Measurements from ENCODE around the gene ZNF850. TPM values are rescaled to one million over a fixed set of nuclear protein-coding genes. Genes with fewer than 3 reads are reported as not detected.
A peak's percentile ranks its signal among the peaks of the same experiment; 100 is the strongest.

The ZNF850 gene
- total and polyA plus RNA-seq, 2 of the 13 experiments (the other 11 are each of a cell fraction or from before 2014, with no cell fraction given): 0.78 to 6.6 TPM

DNA sequence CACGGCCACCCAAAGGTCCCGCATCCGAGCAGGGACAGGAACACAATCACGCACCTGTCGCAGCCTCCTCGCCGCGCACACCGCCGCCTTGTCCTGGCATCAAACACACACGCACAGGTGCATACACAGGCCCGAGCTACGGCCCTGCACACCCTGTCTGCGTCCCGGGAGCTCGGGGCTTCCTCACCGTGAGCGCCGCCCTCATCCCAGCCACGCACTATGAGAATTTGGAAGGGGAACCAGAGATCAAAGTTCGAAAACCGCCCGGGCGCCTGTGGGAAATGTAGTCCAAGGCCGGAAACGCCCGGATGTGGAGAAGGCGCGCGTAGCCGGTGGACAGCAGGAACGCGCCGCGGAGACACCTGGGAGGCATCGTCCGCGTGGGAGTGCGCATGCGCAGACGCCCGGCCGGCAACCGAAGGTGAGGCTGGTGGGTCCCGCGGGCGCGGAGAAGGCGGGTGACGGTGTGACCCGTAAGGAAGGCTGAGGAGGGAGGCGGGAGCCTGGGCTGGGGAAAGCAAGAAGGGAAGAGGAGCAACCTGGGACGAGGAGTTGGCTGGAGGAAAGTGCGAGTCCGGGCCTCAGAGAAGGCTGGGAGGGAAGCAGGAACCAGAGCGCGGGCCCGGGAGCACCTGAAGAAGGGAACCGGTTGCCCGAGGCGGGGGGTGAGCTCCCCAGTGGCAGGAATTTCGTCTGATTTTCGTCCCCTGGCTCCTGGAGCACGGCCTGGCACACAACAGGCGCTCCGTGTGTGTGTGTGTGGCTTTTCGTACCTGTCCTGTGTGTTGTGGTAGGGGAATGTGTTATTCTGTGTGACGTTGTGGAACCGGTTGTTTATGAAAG lies 85.2 kb downstream of the ZNF850 start, which contains the start of gene ZNF567 (continued):
- TF ChIP-seq ZNF275 (CRISPR knock-in tag; IDR thresholded peaks at IDR 0.05; ENCODE audit: borderline replicate concordance) (peak; percentile 47; the same call in 1 of the 2 replicates), ATF7-NPFF (CRISPR knock-in tag; IDR thresholded peaks at IDR 0.05; ENCODE audit: low read depth) (peak; percentile 60; the same call in 1 of the 2 replicates), GMEB2 (CRISPR knock-in tag; IDR thresholded peaks at IDR 0.05; ENCODE audit: low read depth) (peak; percentile 72), HMGXB3 (CRISPR knock-in tag; IDR thresholded peaks at IDR 0.05; ENCODE audit: borderline replicate concordance) (peak; percentile 70; the same call in 1 of the 2 replicates), KLF6 (CRISPR knock-in tag; IDR thresholded peaks at IDR 0.05) (peak; percentile 66; the same call in 1 of the 2 replicates), ZNF746 (CRISPR knock-in tag; IDR thresholded peaks at IDR 0.05) (peak; percentile 58), SALL2 (CRISPR knock-in tag; IDR thresholded peaks at IDR 0.05) (peak; percentile 65), ZFYVE20 (CRISPR knock-in tag; IDR thresholded peaks at IDR 0.05; ENCODE audit: borderline replicate concordance, low read depth) (no peak), SRF (IDR thresholded peaks at IDR 0.05; ENCODE audit: low read depth, low read length) (no peak), ZNF510 (CRISPR knock-in tag; IDR thresholded peaks at IDR 0.05; ENCODE audit: low read depth) (no peak), ZNF274 (CRISPR knock-in tag; IDR thresholded peaks at IDR 0.05) (peak; percentile 77), ZNF720 (CRISPR knock-in tag; IDR thresholded peaks at IDR 0.05) (no peak), SRSF9 (IDR thresholded peaks at IDR 0.05; ENCODE audit: borderline replicate concordance, insufficient read depth, low read depth, low read length, poor library complexity, severe bottlenecking) (no peak), SNAPC4 (CRISPR knock-in tag; IDR thresholded peaks at IDR 0.05) (peak; percentile 84; the same call in 1 of the 2 replicates), REL (CRISPR knock-in tag; conservative IDR thresholded peaks at IDR 0.05) (no peak)
